Measurements from ENCODE around the gene ALG6.
A peak's percentile ranks its signal among the peaks of the same experiment; 100 is the strongest.
"Not testable (repeated sequence)": the region's sequence is repeated elsewhere in the genome, so short reads cannot be mapped to it uniquely, and the experiment has no call there.

ALG6 gene

DNA sequence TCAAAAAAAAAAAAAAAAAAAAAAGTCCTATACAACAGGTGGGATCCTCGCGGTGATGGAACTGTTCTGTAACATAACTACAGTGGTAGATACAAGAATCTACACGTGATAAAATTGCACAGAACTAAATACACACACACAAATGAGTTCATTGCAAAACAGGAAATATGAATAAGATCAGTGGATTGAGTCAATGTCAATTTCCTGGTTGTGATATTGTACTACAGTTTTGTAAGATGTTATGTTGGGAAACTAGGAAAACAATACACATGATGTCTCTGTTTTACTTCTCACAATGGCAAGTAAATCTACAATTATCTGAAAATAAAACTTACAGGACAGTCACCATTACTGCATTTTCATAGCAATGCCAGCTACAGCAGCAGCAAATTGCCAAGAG, 95.8 kb downstream of the ALG6 start:
- Histone ChIP-seq H3K27ac (ENCODE audit: low read depth, low read length, poor library complexity, severe bottlenecking) (no peak overlapping the region), H3K4me3 (ENCODE audit: low read depth, low read length, poor library complexity, severe bottlenecking) (no peak overlapping the region), H3F3A (ENCODE audit: insufficient read depth, low read length) (no peaks in the 10 kb centered on the region), H3K9me2 (ENCODE audit: low read depth, low read length) (no peaks in the 10 kb centered on the region), H3K27me3 (ENCODE audit: insufficient read depth, low read length) (no peaks in the 10 kb centered on the region), H3K4me2 (ENCODE audit: low read length) (no peak overlapping the region), H3K4me1 (ENCODE audit: insufficient read depth, low read length, severe bottlenecking) (no peaks in the 10 kb centered on the region), H3K9me3 (ENCODE audit: low read length) (peaks cover 8% of the 10 kb centered on the region; the same call in 1 of the 2 replicates), H3K9ac (ENCODE audit: low read length) (no peak overlapping the region), H3K79me2 (ENCODE audit: insufficient read depth, low read length) (no peaks in the 10 kb centered on the region), H4K20me1 (ENCODE audit: insufficient read depth, low read length) (no peaks in the 10 kb centered on the region), H3K36me3 (ENCODE audit: insufficient read depth, low read length) (peaks cover 16% of the 10 kb centered on the region), H2AFZ (ENCODE audit: low read length) (no peak overlapping the region)
- TF ChIP-seq EZH2 (IDR thresholded peaks at IDR 0.05; ENCODE audit: borderline replicate concordance, low read length) = no peak
- TF ChIP-seq, protein P1, sequence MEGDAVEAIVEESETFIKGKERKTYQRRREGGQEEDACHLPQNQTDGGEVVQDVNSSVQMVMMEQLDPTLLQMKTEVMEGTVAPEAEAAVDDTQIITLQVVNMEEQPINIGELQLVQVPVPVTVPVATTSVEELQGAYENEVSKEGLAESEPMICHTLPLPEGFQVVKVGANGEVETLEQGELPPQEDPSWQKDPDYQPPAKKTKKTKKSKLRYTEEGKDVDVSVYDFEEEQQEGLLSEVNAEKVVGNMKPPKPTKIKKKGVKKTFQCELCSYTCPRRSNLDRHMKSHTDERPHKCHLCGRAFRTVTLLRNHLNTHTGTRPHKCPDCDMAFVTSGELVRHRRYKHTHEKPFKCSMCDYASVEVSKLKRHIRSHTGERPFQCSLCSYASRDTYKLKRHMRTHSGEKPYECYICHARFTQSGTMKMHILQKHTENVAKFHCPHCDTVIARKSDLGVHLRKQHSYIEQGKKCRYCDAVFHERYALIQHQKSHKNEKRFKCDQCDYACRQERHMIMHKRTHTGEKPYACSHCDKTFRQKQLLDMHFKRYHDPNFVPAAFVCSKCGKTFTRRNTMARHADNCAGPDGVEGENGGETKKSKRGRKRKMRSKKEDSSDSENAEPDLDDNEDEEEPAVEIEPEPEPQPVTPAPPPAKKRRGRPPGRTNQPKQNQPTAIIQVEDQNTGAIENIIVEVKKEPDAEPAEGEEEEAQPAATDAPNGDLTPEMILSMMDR (IDR thresholded peaks at IDR 0.05; ENCODE audit: low read length) = no peak

DNA sequence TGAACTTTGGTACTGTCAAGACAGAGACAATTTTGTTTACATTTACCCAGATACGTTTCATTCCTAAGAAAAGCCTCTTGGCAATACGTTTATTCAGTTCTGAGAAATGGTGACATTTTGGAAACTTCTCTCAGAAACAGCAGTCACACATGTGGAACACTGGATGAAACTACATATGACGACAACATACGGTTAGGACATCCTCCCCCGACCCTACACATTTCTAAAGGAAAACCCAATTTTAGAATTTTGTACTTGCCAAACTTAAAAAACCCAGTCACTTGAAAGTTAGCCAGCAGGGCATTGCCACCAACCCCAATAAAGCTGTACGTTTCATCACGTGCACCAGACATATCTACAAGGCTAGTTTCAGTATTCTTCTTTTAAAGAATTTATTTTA, 98.8 kb downstream of the ALG6 start:
- Histone ChIP-seq H4K20me1 (ENCODE audit: insufficient read depth, low read length) (no peaks in the 10 kb centered on the region), H3K4me3 (ENCODE audit: low read depth, low read length, poor library complexity, severe bottlenecking) (no peak overlapping the region), H3K9me3 (ENCODE audit: low read length) (peaks cover 13% of the 10 kb centered on the region; the same call in 1 of the 2 replicates), H3K4me1 (ENCODE audit: insufficient read depth, low read length, severe bottlenecking) (no peaks in the 10 kb centered on the region), H3F3A (ENCODE audit: insufficient read depth, low read length) (no peaks in the 10 kb centered on the region), H3K27ac (ENCODE audit: low read depth, low read length, poor library complexity, severe bottlenecking) (no peak overlapping the region), H2AFZ (ENCODE audit: low read length) (no peak overlapping the region), H3K79me2 (ENCODE audit: insufficient read depth, low read length) (no peaks in the 10 kb centered on the region), H3K4me2 (ENCODE audit: low read length) (no peak overlapping the region), H3K9me2 (ENCODE audit: low read depth, low read length) (no peaks in the 10 kb centered on the region), H3K27me3 (ENCODE audit: insufficient read depth, low read length) (no peaks in the 10 kb centered on the region), H3K36me3 (ENCODE audit: insufficient read depth, low read length) (peaks cover 24% of the 10 kb centered on the region), H3K9ac (ENCODE audit: low read length) (no peak overlapping the region)
- no peak for TF ChIP-seq EZH2 (IDR thresholded peaks at IDR 0.05; ENCODE audit: borderline replicate concordance, low read length)
- TF ChIP-seq, protein P1 (IDR thresholded peaks at IDR 0.05; ENCODE audit: low read length) = no peak

DNA sequence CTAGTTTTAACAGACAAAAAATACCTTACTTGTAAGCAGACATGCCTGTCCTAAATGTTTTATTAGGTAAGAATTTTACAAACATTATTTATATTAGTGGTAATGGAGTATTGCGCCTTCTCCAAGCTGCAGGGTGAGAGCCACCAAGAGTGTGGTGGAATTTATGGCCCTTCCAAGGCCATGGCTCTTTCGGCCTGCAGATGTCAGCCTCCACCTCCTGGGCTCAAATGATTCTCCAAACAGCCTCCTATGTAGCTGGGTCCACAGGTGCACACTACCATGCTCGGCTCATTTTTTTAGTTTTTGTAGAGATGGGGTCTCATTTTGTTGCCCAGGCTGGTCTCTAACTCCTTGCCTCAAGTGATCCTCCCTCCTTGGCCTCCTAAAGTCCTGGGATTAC, 99.3 kb downstream of the ALG6 start:
- Histone ChIP-seq H3K27ac (ENCODE audit: low read depth, low read length, poor library complexity, severe bottlenecking) (no peak overlapping the region), H3F3A (ENCODE audit: insufficient read depth, low read length) (no peaks in the 10 kb centered on the region), H3K27me3 (ENCODE audit: insufficient read depth, low read length) (no peaks in the 10 kb centered on the region), H3K79me2 (ENCODE audit: insufficient read depth, low read length) (no peaks in the 10 kb centered on the region), H3K4me2 (ENCODE audit: low read length) (no peak overlapping the region), H4K20me1 (ENCODE audit: insufficient read depth, low read length) (no peaks in the 10 kb centered on the region), H3K4me1 (ENCODE audit: insufficient read depth, low read length, severe bottlenecking) (no peaks in the 10 kb centered on the region), H2AFZ (ENCODE audit: low read length) (no peak overlapping the region), H3K9me3 (ENCODE audit: low read length) (peaks cover 10% of the 10 kb centered on the region; the same call in 1 of the 2 replicates), H3K4me3 (ENCODE audit: low read depth, low read length, poor library complexity, severe bottlenecking) (no peak overlapping the region), H3K9ac (ENCODE audit: low read length) (no peak overlapping the region), H3K9me2 (ENCODE audit: low read depth, low read length) (no peaks in the 10 kb centered on the region), H3K36me3 (ENCODE audit: insufficient read depth, low read length) (peaks cover 19% of the 10 kb centered on the region)
- TF ChIP-seq, protein P1 (IDR thresholded peaks at IDR 0.05; ENCODE audit: low read length) = peak; percentile 23; the same call in 1 of the 2 replicates
- no peak for TF ChIP-seq EZH2 (IDR thresholded peaks at IDR 0.05; ENCODE audit: borderline replicate concordance, low read length)

DNA sequence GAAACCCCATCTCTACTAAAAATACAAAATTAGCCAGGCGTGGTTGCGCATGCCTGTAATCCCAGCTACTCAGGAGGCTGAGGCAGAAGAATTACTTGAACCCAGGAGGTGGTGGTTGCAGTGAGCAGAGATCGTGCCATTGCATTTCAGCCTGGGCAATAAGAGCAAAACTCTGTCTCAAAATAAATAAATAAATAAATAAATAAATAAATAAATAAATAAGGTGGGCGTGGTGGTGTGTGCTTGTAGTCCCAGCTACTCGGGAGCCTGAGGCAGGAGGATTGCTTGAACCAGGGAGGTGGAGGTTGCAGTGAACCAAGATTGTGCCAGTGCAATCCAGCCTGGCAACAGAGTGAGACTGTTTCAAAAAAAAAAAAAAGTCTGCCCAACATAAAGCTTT, 101.3 kb downstream of the ALG6 start:
- not testable (repeated sequence) for H3K4me2 ChIP-seq (ENCODE audit: low read length); H3K4me1 ChIP-seq (ENCODE audit: insufficient read depth, low read length, severe bottlenecking); H3K27me3 ChIP-seq (ENCODE audit: insufficient read depth, low read length); H3K79me2 ChIP-seq (ENCODE audit: insufficient read depth, low read length); H3K4me3 ChIP-seq (ENCODE audit: low read depth, low read length, poor library complexity, severe bottlenecking); H3F3A ChIP-seq (ENCODE audit: insufficient read depth, low read length); H3K9me3 ChIP-seq (ENCODE audit: low read length); H4K20me1 ChIP-seq (ENCODE audit: insufficient read depth, low read length); H2AFZ ChIP-seq (ENCODE audit: low read length); H3K9ac ChIP-seq (ENCODE audit: low read length); H3K9me2 ChIP-seq (ENCODE audit: low read depth, low read length); H3K27ac ChIP-seq (ENCODE audit: low read depth, low read length, poor library complexity, severe bottlenecking)
- peaks cover 12% of the 10 kb centered on the region; the same call in 1 of the 2 replicates for H3K36me3 ChIP-seq (ENCODE audit: insufficient read depth, low read length)
